Loucy (cell line): Measurements from ENCODE around the gene RNF113B.

Experiments used
- H2AFZ ChIP-seq: fragments of 200-600 bp; sonication (generic); 2 replicates; pipeline ENCODE4 v1.6.0; 2016; ENCODE audit warnings: antibody characterized with exemption, mild to moderate bottlenecking, low read length, moderate library complexity
- H3F3A ChIP-seq: fragments of 200-600 bp; 2 replicates; pipeline ENCODE4 v1.6.0; 2016; ENCODE audit warnings: antibody characterized with exemption, low read depth, mild to moderate bottlenecking
- H3K27me3 ChIP-seq: fragments of 200-600 bp; sonication (generic); 2 replicates; pipeline ENCODE4 v1.6.1; 2014; ENCODE audit warnings: low read length, mild to moderate bottlenecking; ENCODE audit not compliant: insufficient read depth, poor library complexity, severe bottlenecking
- H3K36me3 ChIP-seq: fragments of 200-600 bp; sonication (generic); 2 replicates; pipeline ENCODE4 v1.6.1; 2016; ENCODE audit warnings: low read length; ENCODE audit not compliant: insufficient read depth
- H3K4me1 ChIP-seq: fragments of 200-600 bp; sonication (generic); 2 replicates; pipeline ENCODE4 v1.5.1; 2014; ENCODE audit warnings: low read length, mild to moderate bottlenecking; ENCODE audit not compliant: insufficient read depth, poor library complexity, severe bottlenecking
- H3K4me2 ChIP-seq: fragments of 200-600 bp; sonication (generic); 2 replicates; pipeline ENCODE4 v1.6.0; 2014; ENCODE audit warnings: antibody characterized with exemption, low read length, low read depth, mild to moderate bottlenecking; ENCODE audit not compliant: poor library complexity, severe bottlenecking
- H3K4me3 ChIP-seq: fragments of 200-600 bp; sonication (generic); 2 replicates; pipeline ENCODE4 v1.5.1; 2014; ENCODE audit warnings: low read length, mild to moderate bottlenecking, mixed read lengths; ENCODE audit not compliant: poor library complexity, severe bottlenecking
- H3K79me2 ChIP-seq: fragments of 200-600 bp; sonication (generic); 2 replicates; pipeline ENCODE4 v1.6.1; 2014; ENCODE audit warnings: low read length; ENCODE audit not compliant: insufficient read depth
- H3K9ac ChIP-seq: fragments of 200-600 bp; sonication (generic); 2 replicates; pipeline ENCODE4 v1.6.0; 2014; ENCODE audit warnings: mild to moderate bottlenecking, low read depth, low read length, moderate library complexity; ENCODE audit not compliant: poor library complexity, severe bottlenecking
- H3K9me2 ChIP-seq: fragments of 200-600 bp; sonication (generic); replicated peaks from 2 replicates; pipeline ENCODE4 v1.6.1; 2016; ENCODE audit warnings: low read depth, low read length, mixed read lengths
- H3K9me3 ChIP-seq: fragments of 200-600 bp; sonication (generic); 2 replicates; pipeline ENCODE4 v1.6.1; 2014; ENCODE audit warnings: mild to moderate bottlenecking, antibody characterized with exemption, low read length, low read depth; ENCODE audit not compliant: insufficient read depth
- H4K20me1 ChIP-seq: fragments of 200-600 bp; sonication (generic); 2 replicates; pipeline ENCODE4 v1.6.0; 2014; ENCODE audit warnings: antibody characterized with exemption, low read length, mild to moderate bottlenecking; ENCODE audit not compliant: insufficient read depth, poor library complexity, severe bottlenecking
- CTCF ChIP-seq: fragments of 200-600 bp; sonication (generic); conservative IDR thresholded peaks from 2 replicates; pipeline ENCODE4 v1.5.1; 2014; ENCODE audit warnings: mild to moderate bottlenecking, antibody characterized with exemption, low read length
- EZH2phosphoT487 ChIP-seq: fragments of 200-600 bp; IDR thresholded peaks from 2 replicates; pipeline ENCODE4 v1.6.1; 2018; ENCODE audit warnings: antibody characterized with exemption, mild to moderate bottlenecking, moderate library complexity, borderline replicate concordance

The RNF113B gene

GRCh38 chr13:98222081-98222554 lies 45.0 kb upstream of the RNF113B start:
- Histone ChIP-seq H3K9ac (no peak overlapping the region), H3K27me3 (no peaks in the 10 kb centered on the region), H3K4me3 (no peak overlapping the region), H3K9me3 (no peaks in the 10 kb centered on the region), H2AFZ (no peak overlapping the region), H3K4me2 (no peak overlapping the region), H3K79me2 (no peaks in the 10 kb centered on the region), H3F3A (no peaks in the 10 kb centered on the region), H3K9me2 (no peaks in the 10 kb centered on the region), H3K36me3 (no peaks in the 10 kb centered on the region), H4K20me1 (no peaks in the 10 kb centered on the region), H3K4me1 (no peaks in the 10 kb centered on the region)
- TF ChIP-seq EZH2phosphoT487 (no peak), CTCF (no peak)

DNA sequence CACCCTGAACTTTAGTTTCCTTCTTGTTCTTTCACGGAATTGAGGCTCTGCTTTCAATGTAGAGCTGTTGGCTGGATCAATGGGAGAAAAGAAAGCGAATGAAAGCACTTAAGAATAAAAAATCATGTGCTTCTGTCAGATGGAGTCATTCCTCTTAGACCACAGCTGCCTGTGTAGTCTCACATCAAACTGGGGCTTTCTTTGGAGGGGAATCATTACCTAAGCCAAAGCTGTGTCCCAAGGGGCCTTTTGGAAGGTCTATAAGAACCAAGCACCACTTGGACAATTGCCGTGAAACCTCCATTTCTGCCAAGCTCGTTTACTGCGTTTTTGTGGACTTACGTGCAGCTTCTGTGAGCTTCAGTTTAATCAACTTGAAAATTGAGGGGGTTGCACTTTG lies 44.2 kb upstream of the RNF113B start:
- Histone ChIP-seq H3K4me3 (no peak overlapping the region), H3K9me3 (no peaks in the 10 kb centered on the region), H3K4me1 (no peaks in the 10 kb centered on the region), H4K20me1 (no peaks in the 10 kb centered on the region), H3K36me3 (no peaks in the 10 kb centered on the region), H3F3A (no peaks in the 10 kb centered on the region), H3K9ac (no peak overlapping the region), H3K9me2 (no peaks in the 10 kb centered on the region), H2AFZ (no peak overlapping the region), H3K79me2 (no peaks in the 10 kb centered on the region), H3K4me2 (no peak overlapping the region), H3K27me3 (no peaks in the 10 kb centered on the region)
- TF ChIP-seq EZH2phosphoT487, result no peak
- no peak for TF ChIP-seq CTCF

GRCh38 chr13:98220271-98220791 lies 43.3 kb upstream of the RNF113B start:
- H4K20me1 ChIP-seq, result no peaks in the 10 kb centered on the region

More at GRCh38 chr13:98220271-98220791, 43.3 kb upstream of the RNF113B start:
- no peak for TF ChIP-seq EZH2phosphoT487
- TF ChIP-seq CTCF, result no peak
- no peaks in the 10 kb centered on the region for H3K9me3 ChIP-seq
- H3K9ac ChIP-seq, result no peak overlapping the region
- H3K79me2 ChIP-seq, result no peaks in the 10 kb centered on the region
- no peaks in the 10 kb centered on the region for H3K9me2 ChIP-seq
- H3F3A ChIP-seq, result no peaks in the 10 kb centered on the region
- H3K4me2 ChIP-seq, result no peak overlapping the region
- H3K4me1 ChIP-seq, result no peaks in the 10 kb centered on the region
- no peak overlapping the region for H2AFZ ChIP-seq
- H3K36me3 ChIP-seq, result no peaks in the 10 kb centered on the region
- H3K27me3 ChIP-seq, result no peaks in the 10 kb centered on the region
- no peak overlapping the region for H3K4me3 ChIP-seq
